Measurements from ENCODE around the gene HYDIN. TPM values are rescaled to one million over a fixed set of nuclear protein-coding genes. Genes with fewer than 3 reads are reported as not detected.

The HYDIN gene
- polyA plus RNA-seq, 1 donor from 2014 or later: 2.2 TPM

DNA sequence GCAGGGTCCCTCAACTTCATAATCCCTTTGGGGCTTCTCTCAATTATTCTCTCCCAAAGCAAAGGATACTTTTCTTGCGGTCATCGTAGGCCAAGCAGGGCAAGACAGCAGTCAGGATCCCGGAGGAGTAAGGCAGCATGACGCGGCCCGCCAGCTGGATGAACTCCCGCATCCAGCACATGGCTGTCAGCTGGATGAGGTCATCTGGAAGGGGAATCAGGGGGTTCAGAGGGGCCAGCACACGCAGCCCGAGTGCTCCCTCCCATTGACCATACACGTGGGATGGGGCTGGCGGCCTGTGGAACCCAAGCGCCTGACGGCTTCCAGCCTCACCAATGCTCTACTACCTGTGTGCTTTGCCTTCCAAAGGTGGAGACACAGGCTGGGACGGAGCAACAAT, 448.7 kb downstream of the HYDIN start:
- Histone ChIP-seq H3K79me2 (replicated peaks; ENCODE audit: insufficient read depth, low read length) (no peaks in the 10 kb centered on the region), H3K9ac (ENCODE audit: low read length) (no peak overlapping the region), H3K4me3 (ENCODE audit: low read length) (no peak overlapping the region), H3K4me2 (ENCODE audit: low read length) (no peak overlapping the region), H3K9me2 (ENCODE audit: insufficient read depth, low read length) (no peaks in the 10 kb centered on the region), H3K9me3 (ENCODE audit: low read length) (no peaks in the 10 kb centered on the region), H2AFZ (ENCODE audit: low read depth, low read length) (no peak overlapping the region), H3K36me3 (ENCODE audit: insufficient read depth, low read length) (peaks cover 11% of the 10 kb centered on the region), H4K20me1 (ENCODE audit: insufficient read depth) (no peaks in the 10 kb centered on the region), H3F3A (ENCODE audit: insufficient read depth, low read length, poor library complexity, severe bottlenecking) (no peaks in the 10 kb centered on the region), H3K27me3 (ENCODE audit: insufficient read depth, low read depth, low read length) (no peaks in the 10 kb centered on the region), H3K27ac (ENCODE audit: low read length) (no peak overlapping the region)
- TF ChIP-seq, protein P1, sequence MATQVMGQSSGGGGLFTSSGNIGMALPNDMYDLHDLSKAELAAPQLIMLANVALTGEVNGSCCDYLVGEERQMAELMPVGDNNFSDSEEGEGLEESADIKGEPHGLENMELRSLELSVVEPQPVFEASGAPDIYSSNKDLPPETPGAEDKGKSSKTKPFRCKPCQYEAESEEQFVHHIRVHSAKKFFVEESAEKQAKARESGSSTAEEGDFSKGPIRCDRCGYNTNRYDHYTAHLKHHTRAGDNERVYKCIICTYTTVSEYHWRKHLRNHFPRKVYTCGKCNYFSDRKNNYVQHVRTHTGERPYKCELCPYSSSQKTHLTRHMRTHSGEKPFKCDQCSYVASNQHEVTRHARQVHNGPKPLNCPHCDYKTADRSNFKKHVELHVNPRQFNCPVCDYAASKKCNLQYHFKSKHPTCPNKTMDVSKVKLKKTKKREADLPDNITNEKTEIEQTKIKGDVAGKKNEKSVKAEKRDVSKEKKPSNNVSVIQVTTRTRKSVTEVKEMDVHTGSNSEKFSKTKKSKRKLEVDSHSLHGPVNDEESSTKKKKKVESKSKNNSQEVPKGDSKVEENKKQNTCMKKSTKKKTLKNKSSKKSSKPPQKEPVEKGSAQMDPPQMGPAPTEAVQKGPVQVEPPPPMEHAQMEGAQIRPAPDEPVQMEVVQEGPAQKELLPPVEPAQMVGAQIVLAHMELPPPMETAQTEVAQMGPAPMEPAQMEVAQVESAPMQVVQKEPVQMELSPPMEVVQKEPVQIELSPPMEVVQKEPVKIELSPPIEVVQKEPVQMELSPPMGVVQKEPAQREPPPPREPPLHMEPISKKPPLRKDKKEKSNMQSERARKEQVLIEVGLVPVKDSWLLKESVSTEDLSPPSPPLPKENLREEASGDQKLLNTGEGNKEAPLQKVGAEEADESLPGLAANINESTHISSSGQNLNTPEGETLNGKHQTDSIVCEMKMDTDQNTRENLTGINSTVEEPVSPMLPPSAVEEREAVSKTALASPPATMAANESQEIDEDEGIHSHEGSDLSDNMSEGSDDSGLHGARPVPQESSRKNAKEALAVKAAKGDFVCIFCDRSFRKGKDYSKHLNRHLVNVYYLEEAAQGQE (IDR thresholded peaks at IDR 0.05; ENCODE audit: borderline replicate concordance): no peak
- no peak for TF ChIP-seq RAD21 (conservative IDR thresholded peaks at IDR 0.05)
- TF ChIP-seq MXI1 (conservative IDR thresholded peaks at IDR 0.05; ENCODE audit: poor library complexity, severe bottlenecking): no peak
- TF ChIP-seq, protein P2, sequence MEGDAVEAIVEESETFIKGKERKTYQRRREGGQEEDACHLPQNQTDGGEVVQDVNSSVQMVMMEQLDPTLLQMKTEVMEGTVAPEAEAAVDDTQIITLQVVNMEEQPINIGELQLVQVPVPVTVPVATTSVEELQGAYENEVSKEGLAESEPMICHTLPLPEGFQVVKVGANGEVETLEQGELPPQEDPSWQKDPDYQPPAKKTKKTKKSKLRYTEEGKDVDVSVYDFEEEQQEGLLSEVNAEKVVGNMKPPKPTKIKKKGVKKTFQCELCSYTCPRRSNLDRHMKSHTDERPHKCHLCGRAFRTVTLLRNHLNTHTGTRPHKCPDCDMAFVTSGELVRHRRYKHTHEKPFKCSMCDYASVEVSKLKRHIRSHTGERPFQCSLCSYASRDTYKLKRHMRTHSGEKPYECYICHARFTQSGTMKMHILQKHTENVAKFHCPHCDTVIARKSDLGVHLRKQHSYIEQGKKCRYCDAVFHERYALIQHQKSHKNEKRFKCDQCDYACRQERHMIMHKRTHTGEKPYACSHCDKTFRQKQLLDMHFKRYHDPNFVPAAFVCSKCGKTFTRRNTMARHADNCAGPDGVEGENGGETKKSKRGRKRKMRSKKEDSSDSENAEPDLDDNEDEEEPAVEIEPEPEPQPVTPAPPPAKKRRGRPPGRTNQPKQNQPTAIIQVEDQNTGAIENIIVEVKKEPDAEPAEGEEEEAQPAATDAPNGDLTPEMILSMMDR (IDR thresholded peaks at IDR 0.05; ENCODE audit: poor library complexity, severe bottlenecking): no peak
- no peak for TF ChIP-seq TAF1 (IDR thresholded peaks at IDR 0.05; ENCODE audit: low read depth)
- no peak for TF ChIP-seq EZH2 (IDR thresholded peaks at IDR 0.05; ENCODE audit: borderline replicate concordance, insufficient read depth, low read length, poor library complexity, severe bottlenecking)
- TF ChIP-seq POLR2AphosphoS5 (IDR thresholded peaks at IDR 0.05): no peak

DNA sequence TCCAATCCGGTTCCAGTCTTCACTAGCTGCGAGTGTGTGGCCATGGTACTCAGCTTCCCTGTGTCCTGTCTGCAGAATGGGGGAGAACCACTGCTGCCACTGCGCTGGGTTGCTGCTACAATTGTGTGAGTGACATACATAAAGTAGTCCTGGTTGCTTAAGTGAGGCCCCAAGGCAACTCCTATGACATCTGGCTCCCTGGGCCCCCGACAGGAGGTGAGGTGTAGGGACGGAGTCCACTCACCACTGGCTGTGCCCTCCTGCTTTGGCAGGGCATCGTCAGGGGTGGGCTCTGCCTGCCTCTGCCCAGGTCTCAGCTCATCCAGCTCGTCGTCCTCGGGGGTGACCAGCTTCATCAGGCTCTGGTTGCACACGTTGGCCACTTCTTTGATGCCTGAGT, 450.0 kb downstream of the HYDIN start:
- H3K36me3 ChIP-seq (ENCODE audit: insufficient read depth, low read length): peaks cover 11% of the 10 kb centered on the region
- H3F3A ChIP-seq (ENCODE audit: insufficient read depth, low read length, poor library complexity, severe bottlenecking): no peaks in the 10 kb centered on the region
- H3K4me2 ChIP-seq (ENCODE audit: low read length): no peak overlapping the region
- no peak overlapping the region for H2AFZ ChIP-seq (ENCODE audit: low read depth, low read length)
- no peaks in the 10 kb centered on the region for H4K20me1 ChIP-seq (ENCODE audit: insufficient read depth)
- H3K9me3 ChIP-seq (ENCODE audit: low read length): no peaks in the 10 kb centered on the region
- no peaks in the 10 kb centered on the region for H3K27me3 ChIP-seq (ENCODE audit: insufficient read depth, low read depth, low read length)
- H3K79me2 ChIP-seq (replicated peaks; ENCODE audit: insufficient read depth, low read length): no peaks in the 10 kb centered on the region
- no peak for TF ChIP-seq SMC3 (conservative IDR thresholded peaks at IDR 0.05; ENCODE audit: poor library complexity)
- TF ChIP-seq MXI1 (conservative IDR thresholded peaks at IDR 0.05; ENCODE audit: poor library complexity, severe bottlenecking): no peak
- TF ChIP-seq, protein P2 (IDR thresholded peaks at IDR 0.05; ENCODE audit: poor library complexity, severe bottlenecking): no peak
- TF ChIP-seq, protein P1 (IDR thresholded peaks at IDR 0.05; ENCODE audit: borderline replicate concordance): no peak
- no peak for TF ChIP-seq TAF1 (IDR thresholded peaks at IDR 0.05; ENCODE audit: low read depth)
- no peak overlapping the region for H3K27ac ChIP-seq (ENCODE audit: low read length)
- no peak overlapping the region for H3K4me3 ChIP-seq (ENCODE audit: low read length)
- H3K9ac ChIP-seq (ENCODE audit: low read length): no peak overlapping the region
- H3K9me2 ChIP-seq (ENCODE audit: insufficient read depth, low read length): no peaks in the 10 kb centered on the region
